ENCODE measurements around the gene ZNF536. TPM values are rescaled to one million over a fixed set of nuclear protein-coding genes. Genes with fewer than 3 reads are reported as not detected.

Gene ZNF536
- polyA plus RNA-seq, 1 of the 3 experiments (the other 2 are of a cell fraction): 0.41 TPM

GRCh38 chr19:30557927-30558557, 185.9 kb downstream of the ZNF536 start (continued):
- TF ChIP-seq EZH2phosphoT487 (IDR thresholded peaks at IDR 0.05; ENCODE audit: borderline replicate concordance, low read depth): no peak

- ChIA-PET CTCF (interaction anchor here (0.7 to 1.4 kb wide), 3 partner anchors 91 to 185 kb away, joined by 3 read pairs; no protein-coding TSS in a partner anchor), POLR2A (no interaction called here)
- H3K9me2 ChIP-seq: no peaks in the 10 kb centered on the region
- no peak overlapping the region for H3K4me3 ChIP-seq (ENCODE audit: low read depth in 2 of 2, low read length in 1 of 2)
- peaks cover 0 to 23% of the 10 kb centered on the region in 2 experiments; a peak in 1 of 4 replicates for H3K4me1 ChIP-seq (ENCODE audit: control insufficient read depth in 1 of 2, insufficient read depth in 2 of 2, low read depth in 1 of 2, low read length in 1 of 2)
- no peak overlapping the region for H3K4me2 ChIP-seq
- no peaks in the 10 kb centered on the region for H3F3A ChIP-seq (replicated peaks; ENCODE audit: insufficient read depth)
- no peaks in the 10 kb centered on the region for H3K9me3 ChIP-seq
- H3K9ac ChIP-seq: no peak overlapping the region
- TF ChIP-seq RAD21 (IDR thresholded peaks at IDR 0.05; ENCODE audit: low read length) (no peak), MAX (IDR thresholded peaks at IDR 0.05; ENCODE audit: low read depth) (no peak), CHD2 (IDR thresholded peaks at IDR 0.05; ENCODE audit: low read length, partially characterized antibody) (no peak), SMC3 (IDR thresholded peaks at IDR 0.05; ENCODE audit: low read depth, low read length) (no peak), NRF1 (IDR thresholded peaks at IDR 0.05; ENCODE audit: low read depth, low read length) (no peak), FOSL2 (IDR thresholded peaks at IDR 0.05; ENCODE audit: borderline replicate concordance, low read depth) (no peak), SIN3A (IDR thresholded peaks at IDR 0.05; ENCODE audit: borderline replicate concordance, low read depth, low read length) (no peak)
- H3K79me2 ChIP-seq (ENCODE audit: insufficient read depth): no peaks in the 10 kb centered on the region
- no peak overlapping the region for H3K27ac ChIP-seq (ENCODE audit: low read depth in 2 of 2, low read length in 1 of 2)
- H4K20me1 ChIP-seq (ENCODE audit: insufficient read depth): no peaks in the 10 kb centered on the region
- no peak for DNase-seq
- no peak overlapping the region for H2AFZ ChIP-seq (ENCODE audit: low read depth)
- 57% methylated on average over 6 of the region's 6 CpGs for WGBS (ENCODE audit: low lambda C conversion rate)
- no peaks in the 10 kb centered on the region for H3K27me3 ChIP-seq (ENCODE audit: insufficient read depth)
- H3K36me3 ChIP-seq (replicated peaks in 1 of 2; ENCODE audit: control insufficient read depth in 1 of 2, insufficient read depth in 2 of 2, low read length in 1 of 2): no peaks in the 10 kb centered on the region
These were observed 186.6 kb downstream of the ZNF536 start for GRCh38 chr19:30558793-30559192.

GRCh38 chr19:30559446-30559845, 187.3 kb downstream of the ZNF536 start:
- POLR2A ChIA-PET: no interaction called here
- H2AFZ ChIP-seq (ENCODE audit: low read depth): no peak overlapping the region
- H3K9me3 ChIP-seq: no peaks in the 10 kb centered on the region
- CTCF ChIA-PET: interaction anchor here (0.7 to 1.4 kb wide), 3 partner anchors 90 to 186 kb away, joined by 3 read pairs; no protein-coding TSS in a partner anchor
- H3K9me2 ChIP-seq: no peaks in the 10 kb centered on the region
- 60% methylated on average over 9 of the region's 9 CpGs for WGBS (ENCODE audit: low lambda C conversion rate)
- H3K79me2 ChIP-seq (ENCODE audit: insufficient read depth): no peaks in the 10 kb centered on the region
- H3K36me3 ChIP-seq (replicated peaks in 1 of 2; ENCODE audit: control insufficient read depth in 1 of 2, insufficient read depth in 2 of 2, low read length in 1 of 2): no peaks in the 10 kb centered on the region
- no peaks in the 10 kb centered on the region for H4K20me1 ChIP-seq (ENCODE audit: insufficient read depth)
- no peak for TF ChIP-seq GATA2 (CRISPR knock-in tag; IDR thresholded peaks at IDR 0.05)
- TF ChIP-seq TAF1 (IDR thresholded peaks at IDR 0.05; ENCODE audit: borderline replicate concordance, low read depth, low read length): no peak
- TF ChIP-seq RFX5 (IDR thresholded peaks at IDR 0.05; ENCODE audit: low read length): no peak
- no peak for TF ChIP-seq NFIC (IDR thresholded peaks at IDR 0.05; ENCODE audit: borderline replicate concordance)
- no peak for TF ChIP-seq FOXM1 (IDR thresholded peaks at IDR 0.05; ENCODE audit: low read depth)
- TF ChIP-seq USF1 (IDR thresholded peaks at IDR 0.05; ENCODE audit: borderline replicate concordance, low read depth): no peak
- no peak for TF ChIP-seq USF2 (IDR thresholded peaks at IDR 0.05; ENCODE audit: borderline replicate concordance, low read depth, low read length)
- no peak for TF ChIP-seq TCF12 (IDR thresholded peaks at IDR 0.05)
- TF ChIP-seq PBX3 (IDR thresholded peaks at IDR 0.05): no peak
- TF ChIP-seq REST (IDR thresholded peaks at IDR 0.05; ENCODE audit: low read depth, low read length): no peak
- no peak for TF ChIP-seq FOSL2 (IDR thresholded peaks at IDR 0.05; ENCODE audit: borderline replicate concordance, low read depth)
- TF ChIP-seq FOXJ3 (CRISPR knock-in tag; IDR thresholded peaks at IDR 0.05): no peak
- no peak for TF ChIP-seq RAD21 (IDR thresholded peaks at IDR 0.05; ENCODE audit: low read length)
- TF ChIP-seq YY1 (IDR thresholded peaks at IDR 0.05; ENCODE audit: low read depth): no peak
- no peak overlapping the region for H3K27ac ChIP-seq (ENCODE audit: low read depth in 2 of 2, low read length in 1 of 2)
- no peaks in the 10 kb centered on the region for H3F3A ChIP-seq (replicated peaks; ENCODE audit: insufficient read depth)
- H3K4me3 ChIP-seq (ENCODE audit: low read depth in 2 of 2, low read length in 1 of 2): no peak overlapping the region
- no peak overlapping the region for H3K9ac ChIP-seq
- no peak for DNase-seq
- H3K4me2 ChIP-seq: no peak overlapping the region
- H3K27me3 ChIP-seq (ENCODE audit: insufficient read depth): no peaks in the 10 kb centered on the region
- H3K4me1 ChIP-seq (ENCODE audit: control insufficient read depth in 1 of 2, insufficient read depth in 2 of 2, low read depth in 1 of 2, low read length in 1 of 2): peaks cover 0 to 25% of the 10 kb centered on the region in 2 experiments; a peak in 1 of 4 replicates
